Immature natural killer cell (primary cell): ENCODE results near the gene PIM1. TPM values are rescaled to one million over a fixed set of nuclear protein-coding genes. Genes with fewer than 3 reads are reported as not detected.
"Not testable (repeated sequence)": the region's sequence is repeated elsewhere in the genome, so short reads cannot be mapped to it uniquely, and the experiment has no call there.

ENCODE experiments used
- DNase-seq, 3 donors: peaks; one replicate each; pipeline ENCODE4 v3.0.0; 2022; ENCODE audit warnings: mixed read lengths in 1 of 3
- H3K27ac Mint-ChIP-seq, 6 donors: one replicate each; pipeline ENCODE4 v1.8.0; 2020; ENCODE audit warnings: mixed read lengths in 6 of 6, mild to moderate bottlenecking in 5 of 6, inconsistent platforms in 4 of 6, moderate library complexity in 3 of 6
- H3K27me3 Mint-ChIP-seq, 3 donors: one replicate each; pipeline ENCODE4 v1.8.0; 2020 to 2021; ENCODE audit warnings: low read depth in 3 of 3, mild to moderate bottlenecking in 3 of 3, mixed read lengths in 3 of 3, moderate library complexity in 3 of 3, inconsistent platforms in 1 of 3
- H3K36me3 Mint-ChIP-seq, 3 donors: one replicate each; pipeline ENCODE4 v1.8.0; 2020; ENCODE audit warnings: mixed read lengths in 3 of 3, inconsistent platforms in 2 of 3, mild to moderate bottlenecking in 2 of 3
- H3K4me1 Mint-ChIP-seq, 2 donors: one replicate each; pipeline ENCODE4 v1.8.0; 2020; ENCODE audit warnings: inconsistent platforms in 2 of 2, mild to moderate bottlenecking in 2 of 2, mixed read lengths in 2 of 2, moderate library complexity in 1 of 2
- H3K4me3 Mint-ChIP-seq, 5 donors: one replicate each; pipeline ENCODE4 v1.8.0; 2020; ENCODE audit warnings: mild to moderate bottlenecking in 5 of 5, mixed read lengths in 5 of 5, inconsistent platforms in 3 of 5, moderate library complexity in 3 of 5
- H3K9me3 Mint-ChIP-seq, 6 donors: one replicate each; pipeline ENCODE4 v1.8.0; 2020; ENCODE audit warnings: mild to moderate bottlenecking in 6 of 6, mixed read lengths in 6 of 6, inconsistent platforms in 4 of 6, moderate library complexity in 3 of 6
- polyA plus RNA-seq, 3 donors: library from polyadenylated mRNA; unstranded; fragments of 300-500 nt; fragmentation: Illumina TruSeq; gene quantifications; one replicate each; pipeline ENCODE4 v1.2.3, GENCODE V29; 2021

Gene PIM1
- polyA plus RNA-seq, result 100 to 1,000 TPM in 2 of 3 donors, 10 to 100 TPM in 1; 90.5 to 197 (median 117) TPM

DNA sequence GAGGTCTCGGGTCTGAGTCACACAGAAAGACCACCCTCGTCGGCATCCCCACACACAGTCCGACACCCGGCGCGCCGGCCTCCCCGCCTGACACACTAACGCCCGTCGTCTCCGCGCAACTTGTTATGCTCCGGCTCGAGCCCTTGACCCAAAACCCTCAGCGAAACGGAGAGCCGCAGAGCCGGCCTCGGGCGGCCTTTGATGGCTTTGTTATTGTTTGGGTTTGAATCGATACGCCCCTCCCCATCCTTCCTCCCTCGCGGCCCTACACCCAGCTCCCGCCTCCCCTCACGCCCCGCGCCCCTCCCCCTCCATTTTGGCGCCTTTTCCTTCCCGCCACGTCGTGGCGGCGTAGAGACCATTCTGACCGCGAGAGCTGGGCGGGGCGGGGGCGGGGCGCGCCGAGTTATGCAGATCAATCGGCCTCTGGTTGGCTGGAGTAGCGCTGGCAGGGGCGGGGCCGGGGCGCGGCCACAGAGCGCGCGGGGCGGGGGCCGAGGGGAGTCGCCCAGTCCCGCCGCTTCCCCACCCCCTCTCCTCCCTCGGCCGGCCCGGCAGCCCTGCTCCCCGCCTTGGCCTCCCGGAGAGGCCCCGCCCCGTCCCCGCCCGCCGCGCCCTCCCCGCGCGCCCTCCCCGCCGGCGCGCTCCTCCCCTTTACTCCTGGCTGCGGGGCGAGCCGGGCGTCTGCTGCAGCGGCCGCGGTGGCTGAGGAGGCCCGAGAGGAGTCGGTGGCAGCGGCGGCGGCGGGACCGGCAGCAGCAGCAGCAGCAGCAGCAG, at the start of gene PIM1:
Gene PIM1 (plus strand): TSS at position 657 of the 777 bp plus-strand sequence. CDS start 424 bp downstream, outside the sequence.
- peaks cover 35 to 47% of the 10 kb centered on the region in 2 donors for H3K4me1 Mint-ChIP-seq
- H3K27ac Mint-ChIP-seq, result peak within 1 kb of the TSS; percentile 93 to 96 (median 95)
- H3K36me3 Mint-ChIP-seq, result peaks cover 32 to 36% (median 34%) of the 10 kb centered on the region in 3 donors
- peaks cover 0 to 2% (median 0%) of the 10 kb centered on the region in 6 donors for H3K9me3 Mint-ChIP-seq
- peak within 1 kb of the TSS; percentile 94 to 98 (median 96) for H3K4me3 Mint-ChIP-seq
- peak; percentile 92 to 97 (median 96) for DNase-seq
- H3K27me3 Mint-ChIP-seq, result peaks cover 20 to 37% (median 21%) of the 10 kb centered on the region in 3 donors

DNA sequence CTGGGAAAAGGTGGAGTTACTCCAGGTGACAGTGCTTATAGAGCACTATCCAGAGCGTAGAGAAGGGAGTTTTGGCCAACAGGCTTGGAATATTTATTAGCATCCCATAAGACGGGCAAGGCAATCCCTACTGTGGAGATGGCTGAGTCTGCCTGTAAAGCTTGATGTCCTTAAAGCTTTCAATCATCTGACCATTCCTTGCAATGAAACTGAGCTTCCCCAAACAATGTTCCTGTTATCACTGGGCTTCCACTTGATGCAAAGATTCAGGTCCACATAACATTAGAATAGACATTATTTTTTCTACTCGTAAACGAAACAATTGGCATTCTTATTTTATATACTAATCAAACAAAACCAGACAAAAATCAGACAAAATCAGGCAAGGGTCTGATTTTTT, 48.4 kb upstream of the PIM1 start:
- H3K4me3 Mint-ChIP-seq, result no peak overlapping the region

GRCh38 chr6:37122861-37123260, 47.1 kb upstream of the PIM1 start:
- Mint-ChIP-seq H3K4me3 (no peak overlapping the region), H3K36me3 (no peaks in the 10 kb centered on the region), H3K9me3 (no peaks in the 10 kb centered on the region), H3K4me1 (no peaks in the 10 kb centered on the region), H3K27me3 (peaks cover 0 to 4% (median 0%) of the 10 kb centered on the region in 3 donors), H3K27ac (no peak overlapping the region)
- DNase-seq, result no peak

More for the DNA sequence above, 48.4 kb upstream of the PIM1 start:
- Mint-ChIP-seq H3K9me3 (no peaks in the 10 kb centered on the region), H3K36me3 (no peaks in the 10 kb centered on the region), H3K4me1 (no peaks in the 10 kb centered on the region), H3K27me3 (peaks cover 0 to 4% (median 0%) of the 10 kb centered on the region in 3 donors), H3K27ac (no peak overlapping the region)
- DNase-seq, result no peak

DNA sequence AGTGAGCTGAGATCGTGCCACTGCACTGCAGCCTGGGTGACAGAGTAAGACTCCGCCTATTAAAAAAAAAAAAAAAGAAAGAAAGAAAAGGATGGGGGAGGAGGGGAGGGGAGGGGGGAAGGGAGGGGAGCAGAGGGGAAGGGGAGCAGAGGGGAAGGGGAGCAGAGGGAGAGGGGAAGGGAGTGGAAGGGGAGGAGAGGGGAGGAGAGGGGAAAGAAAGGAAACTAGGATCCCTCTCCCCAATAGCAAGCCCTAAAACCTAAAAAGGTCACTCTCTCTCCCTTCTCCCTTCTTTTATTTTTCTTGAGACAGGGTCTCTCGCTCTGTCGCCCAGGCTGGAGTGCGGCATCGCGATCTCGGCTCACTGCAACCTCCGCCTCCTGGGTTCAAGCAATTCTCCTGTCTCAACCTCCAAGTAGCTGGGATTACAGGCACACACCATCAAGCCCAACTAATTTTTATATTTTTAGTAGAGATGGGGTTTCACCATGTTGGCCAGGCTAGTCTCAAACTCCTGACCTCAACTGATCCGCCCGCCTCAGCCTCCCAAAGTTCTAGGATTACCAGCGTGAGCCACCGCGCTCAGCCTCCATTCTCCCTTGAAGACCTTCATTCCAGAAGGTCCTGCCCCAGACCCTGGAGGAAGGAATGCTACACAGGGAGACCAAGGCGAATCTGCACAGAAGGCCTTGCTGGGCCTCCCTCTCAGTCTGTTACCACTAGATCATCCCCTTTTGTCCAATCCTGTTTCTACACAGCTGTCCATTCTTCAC, 45.8 kb upstream of the PIM1 start:
- H3K4me3 Mint-ChIP-seq, result no peak overlapping the region
- H3K27me3 Mint-ChIP-seq, result peaks cover 0 to 4% (median 0%) of the 10 kb centered on the region in 3 donors
- no peak for DNase-seq
- no peak overlapping the region for H3K27ac Mint-ChIP-seq
- H3K4me1 Mint-ChIP-seq, result no peaks in the 10 kb centered on the region
- no peaks in the 10 kb centered on the region for H3K9me3 Mint-ChIP-seq
- no peaks in the 10 kb centered on the region for H3K36me3 Mint-ChIP-seq

GRCh38 chr6:37125774-37126492, 44.0 kb upstream of the PIM1 start:
- Mint-ChIP-seq H3K9me3 (no peaks in the 10 kb centered on the region), H3K36me3 (no peaks in the 10 kb centered on the region), H3K4me3 (no peak overlapping the region), H3K27me3 (peaks cover 0 to 4% (median 0%) of the 10 kb centered on the region in 3 donors), H3K4me1 (peaks cover 0 to 2% of the 10 kb centered on the region in 2 donors), H3K27ac (peak overlapping the region in 1 of 6 donors; percentile 40)
- DNase-seq, result no peak

DNA sequence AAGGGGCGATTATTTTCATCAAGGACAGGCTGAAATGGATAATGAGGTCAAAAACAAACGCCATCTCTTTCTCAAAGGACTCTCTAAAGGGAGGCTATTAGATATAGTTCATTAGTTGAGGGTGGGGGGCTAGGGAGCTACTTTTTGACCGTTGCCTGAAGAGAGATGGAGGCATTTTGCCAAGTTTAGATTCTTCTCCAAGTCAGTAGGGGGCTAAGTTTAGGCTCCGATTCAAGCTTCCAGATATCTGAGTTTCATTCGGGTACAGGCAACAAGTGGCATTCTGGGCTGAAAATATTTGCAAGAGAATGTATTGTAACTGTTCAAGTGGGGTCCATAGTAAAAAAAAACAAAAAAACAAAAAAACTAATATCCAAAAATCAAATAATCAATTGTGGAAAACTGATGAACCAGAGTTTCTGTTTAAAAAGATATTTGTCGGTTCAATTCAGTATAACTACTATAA, 43.4 kb upstream of the PIM1 start:
- no peak for DNase-seq
- Mint-ChIP-seq H3K4me3 (no peak overlapping the region), H3K27me3 (peaks cover 0 to 4% (median 0%) of the 10 kb centered on the region in 3 donors), H3K9me3 (no peaks in the 10 kb centered on the region), H3K27ac (peak overlapping the region in 1 of 6 donors; percentile 40), H3K4me1 (peaks cover 0 to 2% of the 10 kb centered on the region in 2 donors), H3K36me3 (no peaks in the 10 kb centered on the region)

DNA sequence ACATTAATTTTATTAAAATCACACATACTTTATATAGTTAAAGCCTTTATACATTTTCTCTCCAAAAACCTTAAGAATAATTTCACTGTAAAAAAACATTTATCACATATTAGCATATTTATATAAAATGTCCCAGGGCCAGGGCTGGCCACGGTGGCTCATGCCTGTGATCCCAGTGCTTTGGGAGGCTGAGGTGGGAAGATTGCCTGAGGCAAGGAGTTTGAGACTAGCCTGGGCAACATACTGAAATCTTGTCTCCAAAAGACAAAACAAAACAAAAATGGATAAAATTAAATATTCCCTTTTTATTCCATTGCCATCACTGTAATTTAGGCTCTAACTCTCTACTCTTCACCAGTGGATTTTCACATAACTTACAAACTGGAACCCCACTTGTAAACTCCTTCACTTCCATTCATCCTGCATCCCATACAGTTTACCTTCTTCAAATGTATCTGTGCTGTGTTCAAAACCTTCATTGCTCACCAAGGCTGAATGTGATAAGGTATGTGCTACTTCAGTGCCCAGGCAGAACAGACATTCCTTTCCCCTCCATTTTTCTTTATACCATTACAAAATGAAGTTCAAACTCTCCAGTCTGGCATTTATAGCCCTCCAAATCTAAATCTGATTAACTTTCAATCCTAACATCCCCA, 42.9 kb upstream of the PIM1 start:
- peaks cover 0 to 4% (median 0%) of the 10 kb centered on the region in 3 donors for H3K27me3 Mint-ChIP-seq
- no peak overlapping the region for H3K27ac Mint-ChIP-seq
- H3K4me3 Mint-ChIP-seq, result no peak overlapping the region
- no peak for DNase-seq
- no peaks in the 10 kb centered on the region for H3K9me3 Mint-ChIP-seq
- H3K4me1 Mint-ChIP-seq, result peaks cover 0 to 2% of the 10 kb centered on the region in 2 donors
- H3K36me3 Mint-ChIP-seq, result no peaks in the 10 kb centered on the region

DNA sequence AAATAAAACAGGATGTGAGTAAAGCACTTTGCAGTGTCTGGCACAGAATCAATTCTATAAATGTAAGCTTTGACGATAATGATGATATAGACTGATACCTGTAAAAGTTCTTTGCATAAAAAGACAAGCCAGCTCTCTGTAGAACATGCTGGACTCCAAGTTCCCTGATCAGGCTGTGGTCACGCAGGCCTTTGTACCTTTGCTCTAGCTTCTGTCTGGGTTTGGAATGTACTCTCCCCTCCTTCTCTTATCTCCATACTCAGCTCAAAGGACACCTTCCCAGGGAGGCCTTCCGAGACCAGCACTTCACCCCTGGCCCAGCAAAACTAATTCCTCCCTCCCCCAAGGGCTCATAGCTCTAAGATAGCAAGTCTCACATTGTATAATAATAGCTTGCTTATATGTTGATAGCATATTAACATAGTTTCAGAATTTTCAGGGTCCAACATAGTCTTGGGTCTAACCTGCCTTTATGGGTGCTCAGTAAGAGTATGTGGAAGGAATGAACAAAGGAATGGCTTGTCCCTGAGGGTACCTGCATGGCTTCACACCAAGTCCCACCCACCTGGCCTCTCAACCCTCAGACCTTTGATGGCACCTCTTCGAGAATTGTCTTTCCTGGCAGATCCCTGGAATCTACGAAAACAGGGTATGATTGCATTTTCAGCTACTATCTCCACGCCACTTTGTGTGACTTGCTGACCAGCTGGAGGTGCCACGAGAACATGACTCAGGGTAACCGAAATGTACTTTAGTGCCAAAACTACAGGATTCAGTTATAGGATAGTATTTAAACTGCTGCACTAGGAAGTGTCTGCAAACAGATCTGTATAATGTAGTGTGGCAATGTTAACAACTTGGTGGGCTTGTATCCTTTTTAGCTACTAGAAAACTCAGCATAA, 41.7 kb upstream of the PIM1 start:
- Mint-ChIP-seq H3K4me3 (no peak overlapping the region), H3K27ac (peak overlapping the region in 1 of 6 donors; percentile 13), H3K27me3 (peaks cover 0 to 4% (median 0%) of the 10 kb centered on the region in 3 donors), H3K4me1 (peaks cover 0 to 2% of the 10 kb centered on the region in 2 donors), H3K9me3 (no peaks in the 10 kb centered on the region), H3K36me3 (no peaks in the 10 kb centered on the region)
- DNase-seq, result no peak

DNA sequence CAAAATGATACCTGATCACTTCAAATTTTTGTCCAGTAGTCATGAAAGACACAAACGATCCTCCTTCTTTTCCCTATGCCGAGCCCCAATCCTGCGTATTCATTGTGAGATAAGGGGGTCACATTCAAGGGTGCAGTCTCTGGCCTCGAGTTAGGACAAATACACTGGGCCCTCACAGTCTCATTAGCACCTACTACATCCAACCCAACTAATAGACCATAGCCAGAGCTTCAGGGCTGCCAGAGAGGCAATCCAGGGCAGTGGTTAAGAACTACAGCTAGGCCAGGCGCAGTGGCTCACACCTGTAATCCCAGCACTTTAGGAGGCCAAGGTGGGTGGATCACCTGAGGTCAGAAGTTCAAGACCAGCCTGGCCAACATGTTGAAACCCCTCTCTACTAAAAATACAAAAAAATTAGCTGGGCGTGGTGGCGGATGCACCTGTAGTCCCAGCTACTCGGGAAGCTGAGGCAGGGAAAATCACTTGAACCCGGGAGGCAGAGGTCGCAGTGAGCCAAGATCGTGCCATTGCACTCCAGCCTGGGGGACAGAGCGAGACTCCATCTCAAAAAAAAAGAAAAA, 41.0 kb upstream of the PIM1 start:
- not testable (repeated sequence) for H3K9me3 Mint-ChIP-seq, H3K27me3 Mint-ChIP-seq, DNase-seq, H3K4me3 Mint-ChIP-seq, H3K36me3 Mint-ChIP-seq, H3K4me1 Mint-ChIP-seq
- peak overlapping the region in 1 of 6 donors; percentile 13 for H3K27ac Mint-ChIP-seq

DNA sequence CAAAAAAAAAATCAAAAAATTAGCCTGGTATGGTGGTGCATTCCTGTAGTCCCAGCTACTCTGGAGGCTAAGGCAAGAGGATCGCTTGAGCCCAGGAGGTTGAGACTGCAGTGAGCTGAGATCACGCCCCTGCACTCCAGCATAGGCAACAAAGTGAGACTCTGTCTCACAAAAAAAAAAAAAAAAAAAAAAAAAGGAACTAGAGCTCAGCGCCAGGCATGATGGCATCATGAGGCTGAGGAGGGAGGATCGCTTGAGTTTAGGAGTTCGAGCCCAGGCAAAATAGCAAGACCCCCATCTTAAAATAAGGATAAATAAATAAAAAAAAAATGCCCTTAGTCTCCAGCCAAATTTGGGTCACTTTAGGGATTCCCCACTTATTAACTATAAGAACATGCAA, 40.4 kb upstream of the PIM1 start:
- H3K27me3 Mint-ChIP-seq, result peaks cover 2 to 3% (median 2%) of the 10 kb centered on the region in 3 donors
- H3K9me3 Mint-ChIP-seq, result no peaks in the 10 kb centered on the region
- peaks cover 7% of the 10 kb centered on the region in 2 donors for H3K4me1 Mint-ChIP-seq
- no peak overlapping the region for H3K27ac Mint-ChIP-seq
- no peak overlapping the region for H3K4me3 Mint-ChIP-seq
- DNase-seq, result no peak
- no peaks in the 10 kb centered on the region for H3K36me3 Mint-ChIP-seq

DNA sequence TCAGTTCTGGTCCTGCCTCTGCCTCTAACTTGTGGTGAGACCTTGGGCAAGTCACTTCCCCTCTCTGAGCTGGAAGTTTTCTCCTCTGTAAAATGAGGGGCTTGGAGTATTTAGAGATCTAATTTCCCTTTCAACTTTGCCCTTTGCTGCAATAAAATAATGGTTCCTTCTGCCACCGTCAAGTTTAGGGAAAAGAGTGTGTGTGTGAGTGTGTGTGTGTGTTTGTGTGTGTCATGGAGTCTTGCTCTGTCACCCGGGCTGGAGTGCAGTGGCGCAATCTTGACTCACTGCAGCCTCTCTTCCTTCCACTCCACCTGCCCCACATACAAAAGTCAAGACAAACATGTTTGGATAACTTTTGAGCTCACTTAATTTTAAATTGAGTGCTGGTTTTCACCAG, 39.2 kb upstream of the PIM1 start:
- H3K36me3 Mint-ChIP-seq, result no peaks in the 10 kb centered on the region
- H3K27ac Mint-ChIP-seq, result no peak overlapping the region
- DNase-seq, result no peak
- peaks cover 12 to 15% of the 10 kb centered on the region in 2 donors for H3K4me1 Mint-ChIP-seq
- H3K9me3 Mint-ChIP-seq, result no peaks in the 10 kb centered on the region
- no peak overlapping the region for H3K4me3 Mint-ChIP-seq
- peaks cover 0 to 3% (median 2%) of the 10 kb centered on the region in 3 donors for H3K27me3 Mint-ChIP-seq
